ENCODE results near the gene FLNB. TPM values are rescaled to one million over a fixed set of nuclear protein-coding genes. Genes with fewer than 3 reads are reported as not detected.

Gene FLNB
- total and polyA plus RNA-seq, 9 of the 15 experiments (the other 6 are each of a cell fraction or from before 2014, with no cell fraction given), result 9.4 to 48.1 (median 25.6) TPM

GRCh38 chr3:58000306-58001085, 7.7 kb upstream of the FLNB start (continued):
- TF ChIP-seq ZNF696 (CRISPR knock-in tag; conservative IDR thresholded peaks at IDR 0.05) (no peak), EP300 (IDR thresholded peaks at IDR 0.05; ENCODE audit: low read length) (no peak)

GRCh38 chr3:58001086-58001467, 7.1 kb upstream of the FLNB start:
- WGBS (ENCODE audit: insufficient coverage, low coverage, missing lambda C conversion rate), result 72% methylated on average over 3 of the region's 3 CpGs
- no peaks in the 10 kb centered on the region for H3K9me1 ChIP-seq (ENCODE audit: control insufficient read depth, insufficient read depth, low read length)
- TF ChIP-seq FOS (IDR thresholded peaks at IDR 0.05; ENCODE audit: extremely low read depth, insufficient read length) (no peak), POLR2G (IDR thresholded peaks at IDR 0.05; ENCODE audit: low read depth, low read length) (no peak), ATF2 (CRISPR knock-in tag; IDR thresholded peaks at IDR 0.05) (no peak), BCOR (IDR thresholded peaks at IDR 0.05) (peak; percentile 80), ZBTB1 (CRISPR knock-in tag; IDR thresholded peaks at IDR 0.05; ENCODE audit: borderline replicate concordance, low read depth) (no peak), EP400 (IDR thresholded peaks at IDR 0.05) (no peak), RBM25 (IDR thresholded peaks at IDR 0.05; ENCODE audit: low read depth, low read length, severe bottlenecking) (peak; percentile 92), NCOR1 (IDR thresholded peaks at IDR 0.05) (no peak), TSHZ1 (CRISPR knock-in tag; IDR thresholded peaks at IDR 0.05) (no peak), NFE2 (IDR thresholded peaks at IDR 0.05; ENCODE audit: low read depth) (no peak), E2F6 (IDR thresholded peaks at IDR 0.05; ENCODE audit: borderline replicate concordance in 1 of 2, extremely low read depth in 1 of 2, insufficient read depth in 1 of 2, insufficient read length in 1 of 2, low read depth in 1 of 2, low read length in 1 of 2, poor library complexity in 1 of 2, severe bottlenecking in 1 of 2) (no peak)

More at GRCh38 chr3:58001086-58001467, 7.1 kb upstream of the FLNB start:
- H3K9me3 ChIP-seq (replicated peaks; ENCODE audit: control insufficient read depth, insufficient read depth, low read depth, low read length), result no peaks in the 10 kb centered on the region
- H3K79me2 ChIP-seq (ENCODE audit: control insufficient read depth, insufficient read depth, low read length), result no peaks in the 10 kb centered on the region
- H3K27me3 ChIP-seq (ENCODE audit: control insufficient read depth in 2 of 2, insufficient read depth in 2 of 2, low read length in 2 of 2), result no peaks in the 10 kb centered on the region
- H3K4me3 ChIP-seq, result no peak overlapping the region
- no peak overlapping the region for H3K4me2 ChIP-seq (ENCODE audit: insufficient read depth, low read length)
- DNase-seq (ENCODE audit: extremely low read depth in 1 of 4, low spot score in 3 of 4) (no peak), ATAC-seq (no peak), FAIRE-seq (no peak)
- in situ Hi-C loops (cut with MboI), result loop anchor here (10.0 to 25.0 kb wide), 2 partner anchors 161 to 304 kb away; partner anchors contain the start of genes HTD2 and RPP14
- no peak overlapping the region for H3K9ac ChIP-seq (ENCODE audit: insufficient read depth in 1 of 2, low read depth in 2 of 2, low read length in 2 of 2)
- BruUV-seq (replicated peaks), result no TSS peak
- peak overlapping the region; percentile 82 for H2AFZ ChIP-seq (ENCODE audit: low read depth, low read length)
- intact Hi-C loops (cut with micrococcal nuclease), result loop anchor here (10.0 kb wide), 1 partner anchor 136 kb away; no protein-coding TSS in a partner anchor
- POLR2A ChIA-PET, result no interaction called here
- H4K20me1 ChIP-seq (replicated peaks; ENCODE audit: control insufficient read depth, insufficient read depth, low read length), result no peaks in the 10 kb centered on the region
- H3K36me3 ChIP-seq (ENCODE audit: control insufficient read depth, insufficient read depth, low read length), result no peaks in the 10 kb centered on the region
- H3K4me1 ChIP-seq (replicated peaks in 1 of 2; ENCODE audit: control insufficient read depth in 2 of 2, insufficient read depth in 2 of 2, low read length in 2 of 2), result peaks cover 30 to 39% of the 10 kb centered on the region in 2 experiments
- CTCF ChIA-PET (ENCODE audit: low intra/inter-chr PET ratio), result no interaction called here
- no peak overlapping the region for H3K27ac ChIP-seq (ENCODE audit: extremely low read depth, low read depth, low read length)

Data from K562 (cell line).